ENCODE data around the gene CTIF. TPM values are rescaled to one million over a fixed set of nuclear protein-coding genes. Genes with fewer than 3 reads are reported as not detected.
A peak's percentile ranks its signal among the peaks of the same experiment; 100 is the strongest.

Gene CTIF
- total and polyA plus RNA-seq, 10 donors: 5.2 to 39.2 (median 18.5) TPM

DNA sequence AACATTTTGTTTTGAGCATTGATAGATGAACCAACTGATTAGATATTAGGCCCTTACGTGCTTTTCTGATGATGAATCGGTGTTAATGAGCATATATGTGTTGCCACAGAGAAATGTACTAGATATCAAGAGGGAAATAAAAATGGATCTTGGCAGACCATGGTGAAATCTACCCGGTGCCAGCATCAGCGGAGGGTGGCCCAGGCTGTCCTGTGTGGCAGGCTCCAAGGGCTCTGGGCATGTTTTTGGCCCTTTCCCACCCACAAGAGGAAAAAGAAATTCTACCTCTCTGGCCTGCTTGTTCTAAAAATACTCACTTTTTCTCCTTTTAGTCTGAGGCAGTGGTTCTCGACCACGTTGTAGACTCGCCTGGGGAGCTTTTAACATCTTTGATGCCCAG, 154.2 kb downstream of the CTIF start:
- 91 to 99% (median 93%) methylated on average over 7 of the region's 7 CpGs for WGBS, 5 donors
- peaks cover 0 to 11% (median 0%) of the 10 kb centered on the region in 6 donors for H3K36me3 ChIP-seq
- peaks cover 0 to 20% (median 5%) of the 10 kb centered on the region in 6 donors for H3K4me1 ChIP-seq
- no peaks in the 10 kb centered on the region for H3K27me3 ChIP-seq (replicated peaks in 1 of 7)
- H3K9me3 ChIP-seq: no peaks in the 10 kb centered on the region
- intact Hi-C loops (cut with DNase I; ENCODE audit: low total_unique reads): no loop called here
- no peak for TF ChIP-seq POLR2AphosphoS5 (IDR thresholded peaks at IDR 0.05)
- TF ChIP-seq, protein P1, sequence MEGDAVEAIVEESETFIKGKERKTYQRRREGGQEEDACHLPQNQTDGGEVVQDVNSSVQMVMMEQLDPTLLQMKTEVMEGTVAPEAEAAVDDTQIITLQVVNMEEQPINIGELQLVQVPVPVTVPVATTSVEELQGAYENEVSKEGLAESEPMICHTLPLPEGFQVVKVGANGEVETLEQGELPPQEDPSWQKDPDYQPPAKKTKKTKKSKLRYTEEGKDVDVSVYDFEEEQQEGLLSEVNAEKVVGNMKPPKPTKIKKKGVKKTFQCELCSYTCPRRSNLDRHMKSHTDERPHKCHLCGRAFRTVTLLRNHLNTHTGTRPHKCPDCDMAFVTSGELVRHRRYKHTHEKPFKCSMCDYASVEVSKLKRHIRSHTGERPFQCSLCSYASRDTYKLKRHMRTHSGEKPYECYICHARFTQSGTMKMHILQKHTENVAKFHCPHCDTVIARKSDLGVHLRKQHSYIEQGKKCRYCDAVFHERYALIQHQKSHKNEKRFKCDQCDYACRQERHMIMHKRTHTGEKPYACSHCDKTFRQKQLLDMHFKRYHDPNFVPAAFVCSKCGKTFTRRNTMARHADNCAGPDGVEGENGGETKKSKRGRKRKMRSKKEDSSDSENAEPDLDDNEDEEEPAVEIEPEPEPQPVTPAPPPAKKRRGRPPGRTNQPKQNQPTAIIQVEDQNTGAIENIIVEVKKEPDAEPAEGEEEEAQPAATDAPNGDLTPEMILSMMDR (IDR thresholded peaks at IDR 0.05 in 8 of 11, conservative IDR thresholded peaks at IDR 0.05 in 3 of 11): no peak
- no peak for TF ChIP-seq POLR2A (IDR thresholded peaks at IDR 0.05)
- H3K4me3 ChIP-seq: no peak overlapping the region
- no peak for DNase-seq
- H3K27ac ChIP-seq: peak overlapping the region in 2 of 8 donors; percentile 24 to 31

GRCh38 chr18:48693625-48694262, 154.9 kb downstream of the CTIF start:
- TF ChIP-seq POLR2A (IDR thresholded peaks at IDR 0.05): no peak
- TF ChIP-seq POLR2AphosphoS5 (IDR thresholded peaks at IDR 0.05): no peak
- TF ChIP-seq, protein P1 (IDR thresholded peaks at IDR 0.05 in 8 of 11, conservative IDR thresholded peaks at IDR 0.05 in 3 of 11): no peak
- no peaks in the 10 kb centered on the region for H3K9me3 ChIP-seq
- peaks cover 0 to 10% (median 0%) of the 10 kb centered on the region in 6 donors for H3K36me3 ChIP-seq
- DNase-seq: peak; percentile 24
- intact Hi-C loops (cut with DNase I; ENCODE audit: low total_unique reads): no loop called here
- whole genome bisulfite sequencing, 5 donors: 84 to 92% (median 87%) methylated on average over 8 of the region's 8 CpGs
- H3K4me1 ChIP-seq: peaks cover 4 to 27% (median 11%) of the 10 kb centered on the region in 6 donors
- no peaks in the 10 kb centered on the region for H3K27me3 ChIP-seq (replicated peaks in 1 of 7)
- H3K4me3 ChIP-seq: no peak overlapping the region
- peak overlapping the region in 2 of 8 donors; percentile 24 to 31 for H3K27ac ChIP-seq

DNA sequence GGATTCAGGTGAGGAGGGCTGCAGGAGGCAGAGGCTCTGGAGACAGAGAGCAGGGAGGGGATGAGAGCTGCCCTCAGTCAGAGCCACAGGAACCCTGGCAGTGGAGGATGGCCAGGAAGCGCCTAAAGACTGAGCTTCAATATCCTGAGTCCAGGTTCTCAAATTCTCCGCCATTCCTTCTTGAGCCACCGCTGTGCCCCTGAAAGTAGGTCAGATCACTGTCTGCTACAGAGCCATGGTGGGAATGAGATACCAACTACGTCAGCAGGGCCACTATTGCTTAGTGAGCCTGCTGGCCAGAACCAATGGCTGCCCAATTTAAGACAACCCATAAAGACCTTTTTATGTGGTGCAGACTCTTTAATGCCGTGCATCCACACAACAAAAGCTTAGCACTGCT, 155.5 kb downstream of the CTIF start:
- 87 to 95% (median 92%) methylated on average over 5 of the region's 5 CpGs for WGBS, 5 donors
- peak; percentile 21 for DNase-seq
- peaks cover 0 to 10% (median 0%) of the 10 kb centered on the region in 6 donors for H3K36me3 ChIP-seq
- no peak for TF ChIP-seq POLR2AphosphoS5 (IDR thresholded peaks at IDR 0.05)
- TF ChIP-seq, protein P1 (IDR thresholded peaks at IDR 0.05 in 8 of 11, conservative IDR thresholded peaks at IDR 0.05 in 3 of 11): no peak
- no peak for TF ChIP-seq POLR2A (IDR thresholded peaks at IDR 0.05)
- peaks cover 7 to 31% (median 13%) of the 10 kb centered on the region in 6 donors for H3K4me1 ChIP-seq
- no peaks in the 10 kb centered on the region for H3K9me3 ChIP-seq
- H3K27ac ChIP-seq: peak overlapping the region in 2 of 8 donors; percentile 8 to 11
- intact Hi-C loops (cut with DNase I; ENCODE audit: low total_unique reads): no loop called here
- H3K27me3 ChIP-seq (replicated peaks in 1 of 7): no peaks in the 10 kb centered on the region
- no peak overlapping the region for H3K4me3 ChIP-seq

DNA sequence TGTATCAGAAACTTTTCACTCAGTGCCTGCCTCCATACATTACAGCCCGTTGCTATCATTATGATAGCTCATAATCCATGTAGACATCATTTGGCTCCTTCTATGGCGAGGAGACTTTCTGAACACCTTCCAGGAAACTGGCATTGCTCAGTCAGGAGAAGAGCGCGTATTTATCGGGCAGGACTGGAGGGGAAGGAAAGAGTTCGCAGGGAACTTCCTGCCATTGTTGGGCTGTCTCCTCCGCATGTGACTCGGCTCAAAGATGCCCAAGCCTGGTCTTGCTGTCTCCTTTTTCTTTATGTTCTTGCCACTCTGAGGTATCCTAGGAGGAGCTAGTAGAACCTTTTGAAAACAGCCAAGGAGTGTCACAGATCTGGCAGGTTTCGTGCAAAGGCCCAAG, 156.8 kb downstream of the CTIF start:
- H3K4me1 ChIP-seq: peaks cover 7 to 32% (median 13%) of the 10 kb centered on the region in 6 donors
- TF ChIP-seq POLR2A (IDR thresholded peaks at IDR 0.05): no peak
- H3K27me3 ChIP-seq (replicated peaks in 1 of 7): no peaks in the 10 kb centered on the region
- intact Hi-C loops (cut with DNase I; ENCODE audit: low total_unique reads): no loop called here
- H3K4me3 ChIP-seq: no peak overlapping the region
- WGBS, 5 donors: 53 to 65% (median 59%) methylated on average over 9 of the region's 9 CpGs
- H3K36me3 ChIP-seq: peaks cover 0 to 9% (median 0%) of the 10 kb centered on the region in 6 donors
- DNase-seq: peak; percentile 27
- H3K9me3 ChIP-seq: no peaks in the 10 kb centered on the region
- H3K27ac ChIP-seq: no peak overlapping the region
